HUES48 (cell line): ENCODE data around the gene CERS3.

Experiments
- H3K27ac ChIP-seq: one replicate; pipeline ENCODE4 v1.7.0; 2013; ENCODE audit warnings: low read depth, low read length, inconsistent platforms
- H3K27me3 ChIP-seq: 2 replicates; pipeline ENCODE4 v1.6.1; 2013; ENCODE audit warnings: mild to moderate bottlenecking, low read length; ENCODE audit not compliant: control insufficient read depth, insufficient read depth
- H3K36me3 ChIP-seq: 2 replicates; pipeline ENCODE4 v1.6.1; 2013; ENCODE audit warnings: low read length; ENCODE audit not compliant: control insufficient read depth, insufficient read depth
- H3K4me1 ChIP-seq: 2 replicates; pipeline ENCODE4 v1.6.1; 2013; ENCODE audit warnings: mild to moderate bottlenecking, low read length; ENCODE audit not compliant: control insufficient read depth, insufficient read depth
- H3K4me3 ChIP-seq: 2 replicates; pipeline ENCODE4 v1.5.1; 2013; ENCODE audit warnings: mild to moderate bottlenecking, low read depth, low read length
- H3K9ac ChIP-seq: 2 replicates; pipeline ENCODE4 v1.6.1; 2013; ENCODE audit warnings: mild to moderate bottlenecking, low read depth, low read length, moderate library complexity
- H3K9me3 ChIP-seq: 2 replicates; pipeline ENCODE4 v1.6.1; 2013; ENCODE audit warnings: low read length; ENCODE audit not compliant: control insufficient read depth, insufficient read depth

CERS3 gene

DNA sequence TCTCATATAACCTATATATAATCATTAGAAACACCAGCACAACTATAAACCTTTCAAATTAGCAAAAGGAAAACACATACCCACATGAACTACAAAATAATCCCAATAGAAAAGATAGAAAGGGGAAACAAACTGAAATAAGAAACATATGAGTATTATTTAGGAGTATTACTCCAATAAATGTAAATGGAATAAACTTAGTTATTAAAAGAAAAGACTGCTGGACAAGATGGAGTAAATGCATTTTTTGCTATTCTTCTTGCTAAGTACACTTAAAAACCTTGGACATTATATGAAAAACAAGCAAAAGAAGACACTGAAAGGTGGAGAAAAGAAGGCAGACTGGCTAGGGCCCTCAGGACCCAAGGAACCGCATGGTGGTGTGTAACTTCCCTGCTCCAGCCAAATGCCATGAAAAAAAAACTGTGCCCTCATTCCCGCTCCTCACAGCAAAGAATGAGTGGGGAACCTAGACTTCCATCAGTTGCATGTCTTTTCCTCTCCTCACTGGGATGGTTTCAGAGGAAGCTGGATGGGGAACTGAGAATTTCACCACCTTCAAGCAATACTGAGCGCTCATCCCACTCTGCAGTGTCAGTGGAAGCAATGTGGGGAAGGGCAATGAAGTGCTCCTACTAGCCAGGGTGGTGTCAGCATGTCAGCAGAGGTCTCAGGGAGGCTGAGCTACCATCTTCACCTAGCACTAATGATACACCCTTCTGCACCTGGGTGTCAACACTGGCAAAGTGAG lies 143.3 kb downstream of the CERS3 start:
- Histone ChIP-seq H3K27me3 (no peaks in the 10 kb centered on the region), H3K27ac (no peak overlapping the region), H3K4me3 (no peak overlapping the region), H3K9ac (no peak overlapping the region), H3K36me3 (no peaks in the 10 kb centered on the region), H3K4me1 (no peaks in the 10 kb centered on the region), H3K9me3 (peaks cover 47% of the 10 kb centered on the region)

DNA sequence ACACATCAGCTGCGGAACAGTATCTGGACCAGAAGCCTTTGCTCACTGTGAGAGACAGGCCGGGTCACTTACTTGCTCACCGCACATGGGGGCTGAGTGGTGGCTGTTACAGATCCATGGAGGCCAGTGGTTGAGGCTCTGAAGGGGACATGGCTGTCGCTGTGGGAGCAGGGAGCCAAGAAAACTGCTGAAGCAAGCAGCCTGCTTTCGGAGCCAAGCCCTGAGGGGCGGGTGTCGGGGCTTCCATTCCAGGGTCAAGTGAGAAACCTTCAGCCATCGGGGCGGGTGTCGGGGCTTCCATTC lies 144.7 kb downstream of the CERS3 start:
- Histone ChIP-seq H3K4me1 (no peaks in the 10 kb centered on the region), H3K36me3 (no peaks in the 10 kb centered on the region), H3K9me3 (peaks cover 50% of the 10 kb centered on the region), H3K27ac (no peak overlapping the region), H3K27me3 (no peaks in the 10 kb centered on the region), H3K9ac (no peak overlapping the region), H3K4me3 (no peak overlapping the region)

DNA sequence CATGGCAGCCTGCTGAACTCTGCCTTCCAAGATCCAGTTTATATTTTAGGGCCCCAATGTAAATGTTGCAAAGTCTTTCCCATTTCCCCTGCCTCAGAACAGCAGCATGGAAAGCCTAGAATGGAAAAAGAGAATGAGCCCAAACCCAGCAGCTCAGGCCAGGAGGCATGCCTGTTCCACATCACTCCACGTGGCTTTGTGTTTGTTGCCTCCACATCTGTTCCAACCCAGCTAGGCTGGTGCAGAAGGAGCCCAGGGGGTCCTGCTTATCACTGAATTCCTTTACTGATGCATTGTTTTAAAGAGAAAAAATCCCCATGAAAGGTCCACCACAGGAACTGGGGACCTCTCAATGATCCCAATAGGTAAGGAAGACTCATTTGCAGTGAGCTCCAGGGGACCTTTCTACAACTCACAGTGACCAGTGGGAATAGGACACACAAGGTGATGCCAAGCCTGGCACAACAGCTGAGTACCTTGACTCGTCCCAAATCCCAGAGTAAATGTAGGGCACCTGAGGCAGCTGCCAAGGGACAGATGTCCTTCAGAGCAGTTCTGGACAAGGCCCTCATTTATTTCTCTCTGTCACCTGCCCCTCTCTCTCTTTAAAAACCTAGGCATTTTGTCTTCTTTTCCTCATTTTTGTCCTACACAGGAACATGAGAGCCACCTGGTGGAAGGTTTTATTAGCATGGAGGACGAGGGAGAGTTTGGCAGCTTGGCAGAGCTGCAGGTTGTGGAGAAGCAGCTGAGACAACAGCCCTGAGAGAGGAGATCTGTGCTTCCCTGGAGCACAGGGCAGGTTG lies 145.2 kb downstream of the CERS3 start:
- H3K4me1 ChIP-seq: no peaks in the 10 kb centered on the region
- H3K27me3 ChIP-seq: no peaks in the 10 kb centered on the region
- H3K9ac ChIP-seq: no peak overlapping the region
- H3K9me3 ChIP-seq: peaks cover 46% of the 10 kb centered on the region
- H3K27ac ChIP-seq: no peak overlapping the region
- no peak overlapping the region for H3K4me3 ChIP-seq
- H3K36me3 ChIP-seq: no peaks in the 10 kb centered on the region

DNA sequence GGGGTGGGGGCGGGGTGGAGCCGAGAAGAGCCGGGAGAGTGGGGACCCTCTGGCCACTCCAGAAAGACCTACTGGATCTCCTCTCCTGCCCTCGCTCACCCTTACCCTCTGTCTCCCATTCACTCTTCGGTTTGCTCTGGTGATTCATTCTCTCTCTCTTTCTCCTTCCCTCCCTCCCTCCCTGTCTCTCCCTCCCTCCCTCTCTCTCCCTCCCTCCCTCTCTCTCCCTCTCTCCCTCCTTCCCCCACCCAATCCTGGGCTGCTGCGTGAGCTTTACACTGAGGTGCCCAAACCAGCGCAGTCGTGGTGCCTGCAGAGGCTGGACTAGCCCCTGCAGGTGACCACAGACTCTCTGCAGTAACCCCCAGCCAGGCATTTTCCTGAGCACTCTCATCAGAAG lies 154.8 kb downstream of the CERS3 start:
- no peaks in the 10 kb centered on the region for H3K4me1 ChIP-seq
- H3K9me3 ChIP-seq: peaks cover 4% of the 10 kb centered on the region; the same call in 1 of the 2 replicates
- H3K36me3 ChIP-seq: no peaks in the 10 kb centered on the region
- H3K27ac ChIP-seq: no peak overlapping the region
- H3K4me3 ChIP-seq: peak overlapping the region; percentile 75; the same call in 1 of the 2 replicates
- H3K9ac ChIP-seq: no peak overlapping the region
- peaks cover 33% of the 10 kb centered on the region for H3K27me3 ChIP-seq

DNA sequence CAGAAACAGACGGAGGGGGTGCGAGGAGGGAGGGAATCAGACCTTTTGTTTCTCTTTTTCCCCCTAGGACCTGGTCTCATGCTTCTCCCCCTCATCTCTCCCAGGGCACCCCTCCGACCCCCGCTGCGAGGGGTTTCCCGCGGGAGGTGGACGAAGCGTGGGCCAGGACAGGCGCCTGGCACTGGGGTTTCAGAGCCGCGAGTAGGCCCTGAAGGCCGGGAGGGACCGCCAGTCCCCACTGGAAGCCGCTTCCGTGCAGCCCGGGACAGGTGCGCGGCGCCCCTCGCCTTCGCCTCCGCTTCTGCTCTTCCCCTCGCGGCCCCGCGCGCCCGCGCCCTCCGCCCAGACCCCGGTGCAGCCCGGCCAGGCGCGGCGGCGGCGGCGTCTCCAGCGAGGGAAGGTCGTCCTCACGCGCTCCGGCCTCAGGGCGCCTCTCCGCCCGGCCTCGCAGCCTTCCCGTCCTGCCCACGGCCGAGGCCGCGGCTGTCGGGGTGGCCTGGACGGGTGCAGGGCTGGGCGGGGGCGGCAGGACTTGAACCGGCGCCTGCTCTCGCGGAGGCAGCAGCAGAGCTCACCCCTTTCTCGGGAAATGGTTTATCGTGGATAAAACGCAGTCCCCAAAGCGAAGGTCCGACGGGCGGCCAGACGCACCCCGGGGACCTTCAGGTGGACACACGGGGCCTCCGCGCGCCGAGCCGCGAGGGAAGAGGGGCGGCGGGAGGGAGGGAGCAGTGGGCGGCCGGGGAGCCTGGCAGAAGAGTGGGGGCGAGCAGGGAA lies 155.4 kb downstream of the CERS3 start:
- 0 out of 2 replicates have a peak, but pooled peaks cover 4% of the 10 kb centered on the region for H3K9me3 ChIP-seq
- peak overlapping the region; percentile 75 for H3K4me3 ChIP-seq
- H3K27ac ChIP-seq: no peak overlapping the region
- H3K36me3 ChIP-seq: no peaks in the 10 kb centered on the region
- peaks cover 33% of the 10 kb centered on the region for H3K27me3 ChIP-seq
- peak overlapping the region; percentile 28; the same call in 1 of the 2 replicates for H3K9ac ChIP-seq
- H3K4me1 ChIP-seq: no peaks in the 10 kb centered on the region

DNA sequence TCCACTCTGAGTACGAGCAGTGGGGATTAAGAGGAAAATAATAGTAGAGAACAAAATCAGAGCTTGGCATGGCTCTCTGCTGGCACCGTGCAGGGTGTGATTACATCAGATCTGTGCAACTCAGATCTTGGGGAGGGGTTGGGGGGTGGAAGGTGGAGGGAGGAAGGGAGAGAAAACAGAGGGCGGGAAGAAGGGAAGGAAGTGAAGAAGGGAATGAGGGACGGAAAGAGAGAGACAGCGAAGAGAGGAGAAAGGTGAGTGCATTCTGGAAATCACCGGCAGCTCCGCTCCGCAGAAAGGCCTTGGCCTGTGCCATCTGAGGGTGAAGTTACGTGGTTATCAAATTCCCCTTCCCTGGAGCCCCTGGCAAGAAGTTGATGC lies 156.0 kb downstream of the CERS3 start:
- no peak overlapping the region for H3K27ac ChIP-seq
- peak overlapping the region; percentile 75 for H3K4me3 ChIP-seq
- H3K4me1 ChIP-seq: no peaks in the 10 kb centered on the region
- H3K27me3 ChIP-seq: peaks cover 33% of the 10 kb centered on the region
- H3K9me3 ChIP-seq: 0 out of 2 replicates have a peak, but pooled peaks cover 4% of the 10 kb centered on the region
- peak overlapping the region; percentile 28; the same call in 1 of the 2 replicates for H3K9ac ChIP-seq
- H3K36me3 ChIP-seq: no peaks in the 10 kb centered on the region

DNA sequence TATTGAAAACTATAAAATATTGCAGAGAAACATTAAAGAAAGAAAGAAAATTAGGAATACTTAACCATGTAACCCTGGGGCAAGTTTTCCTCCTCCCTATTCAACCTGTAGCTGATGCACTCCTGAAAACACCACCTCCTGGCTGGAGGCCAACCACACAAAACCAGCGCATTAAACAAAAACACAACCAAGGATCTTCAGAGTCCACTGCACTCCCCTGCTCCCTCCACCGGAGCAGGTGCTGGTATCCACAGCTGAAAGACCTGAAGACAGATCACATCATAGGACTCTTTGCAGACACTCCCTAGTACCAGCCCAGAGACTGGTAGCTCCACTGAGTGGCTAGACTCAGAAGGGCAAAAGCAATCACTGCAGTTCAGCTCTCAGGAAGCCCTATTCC lies 173.4 kb downstream of the CERS3 start:
- Histone ChIP-seq H3K27ac (no peak overlapping the region), H3K4me1 (0 out of 2 replicates have a peak, but pooled peaks cover 3% of the 10 kb centered on the region), H3K9ac (no peak overlapping the region), H3K27me3 (no peaks in the 10 kb centered on the region), H3K9me3 (no peaks in the 10 kb centered on the region), H3K4me3 (no peak overlapping the region), H3K36me3 (no peaks in the 10 kb centered on the region)

DNA sequence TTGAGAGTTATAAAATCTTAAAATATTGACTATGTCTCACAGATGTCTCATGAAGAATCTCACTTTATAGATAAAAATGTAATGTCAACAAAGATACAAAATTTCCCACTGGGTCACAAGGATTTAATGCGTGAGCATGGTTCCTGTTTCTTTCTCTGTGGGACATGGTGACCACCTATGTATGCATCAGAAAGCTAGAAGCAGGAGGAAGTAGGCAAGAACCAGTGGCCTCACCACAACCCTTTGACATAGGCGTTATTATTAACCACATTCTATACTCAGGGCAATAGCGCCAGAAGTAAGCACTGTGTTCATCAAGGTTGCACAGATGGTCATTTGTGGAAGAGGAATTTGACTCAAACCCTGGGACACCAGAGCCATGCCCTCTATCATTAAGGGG lies 175.3 kb downstream of the CERS3 start:
- Histone ChIP-seq H3K27ac (no peak overlapping the region), H3K9me3 (no peaks in the 10 kb centered on the region)

DNA sequence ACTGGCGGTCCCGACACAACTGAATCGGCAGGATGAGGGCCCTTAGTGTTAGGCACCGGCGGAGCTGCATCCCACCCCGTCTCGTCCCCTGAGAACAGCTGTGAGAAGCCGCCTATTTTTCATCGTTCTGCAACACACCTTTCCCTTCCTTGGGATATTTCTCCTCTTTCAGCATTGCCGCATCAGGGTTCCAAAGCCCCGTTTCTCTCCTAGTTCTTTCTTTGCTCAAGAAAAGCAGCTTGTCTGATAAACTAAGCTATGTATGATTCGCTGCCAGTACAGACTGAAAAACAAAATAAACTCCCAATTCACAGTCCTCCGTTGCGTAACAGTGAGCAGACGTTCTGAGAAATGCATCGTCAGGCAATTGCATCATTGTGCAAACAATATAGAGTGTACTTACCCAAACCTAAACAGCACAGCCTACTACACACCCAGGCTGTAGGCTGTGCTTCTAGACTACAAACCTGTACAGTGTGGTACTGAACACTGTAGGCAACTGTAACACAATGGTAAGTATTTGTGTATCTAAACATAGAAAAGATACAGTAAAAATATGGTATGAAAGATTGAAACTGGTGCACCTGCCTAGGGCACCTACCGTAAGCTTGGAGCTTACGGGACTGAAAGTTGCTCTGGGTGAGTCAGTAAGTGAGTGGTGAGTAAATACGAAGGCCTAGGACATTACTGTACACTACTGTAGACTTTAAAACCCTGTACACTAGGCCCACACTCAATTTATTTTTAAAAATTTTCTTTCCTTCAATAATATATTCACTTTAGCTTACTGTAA lies 178.1 kb downstream of the CERS3 start:
- peaks cover 4% of the 10 kb centered on the region; the same call in 1 of the 2 replicates for H3K4me1 ChIP-seq
- H3K27ac ChIP-seq: no peak overlapping the region
- H3K27me3 ChIP-seq: peaks cover 7% of the 10 kb centered on the region
- H3K36me3 ChIP-seq: no peaks in the 10 kb centered on the region
- no peak overlapping the region for H3K9ac ChIP-seq
- H3K4me3 ChIP-seq: peak overlapping the region; percentile 93
- H3K9me3 ChIP-seq: no peaks in the 10 kb centered on the region

More for the DNA sequence above, 175.3 kb downstream of the CERS3 start:
- Histone ChIP-seq H3K36me3 (no peaks in the 10 kb centered on the region), H3K4me3 (no peak overlapping the region), H3K27me3 (peaks cover 7% of the 10 kb centered on the region), H3K4me1 (peaks cover 4% of the 10 kb centered on the region; the same call in 1 of the 2 replicates), H3K9ac (no peak overlapping the region)
